ENCODE measurements around the gene STAT3.
A peak's percentile ranks its signal among the peaks of the same experiment; 100 is the strongest.
"Not testable (repeated sequence)": the region's sequence is repeated elsewhere in the genome, so short reads cannot be mapped to it uniquely, and the experiment has no call there.

Gene STAT3

DNA sequence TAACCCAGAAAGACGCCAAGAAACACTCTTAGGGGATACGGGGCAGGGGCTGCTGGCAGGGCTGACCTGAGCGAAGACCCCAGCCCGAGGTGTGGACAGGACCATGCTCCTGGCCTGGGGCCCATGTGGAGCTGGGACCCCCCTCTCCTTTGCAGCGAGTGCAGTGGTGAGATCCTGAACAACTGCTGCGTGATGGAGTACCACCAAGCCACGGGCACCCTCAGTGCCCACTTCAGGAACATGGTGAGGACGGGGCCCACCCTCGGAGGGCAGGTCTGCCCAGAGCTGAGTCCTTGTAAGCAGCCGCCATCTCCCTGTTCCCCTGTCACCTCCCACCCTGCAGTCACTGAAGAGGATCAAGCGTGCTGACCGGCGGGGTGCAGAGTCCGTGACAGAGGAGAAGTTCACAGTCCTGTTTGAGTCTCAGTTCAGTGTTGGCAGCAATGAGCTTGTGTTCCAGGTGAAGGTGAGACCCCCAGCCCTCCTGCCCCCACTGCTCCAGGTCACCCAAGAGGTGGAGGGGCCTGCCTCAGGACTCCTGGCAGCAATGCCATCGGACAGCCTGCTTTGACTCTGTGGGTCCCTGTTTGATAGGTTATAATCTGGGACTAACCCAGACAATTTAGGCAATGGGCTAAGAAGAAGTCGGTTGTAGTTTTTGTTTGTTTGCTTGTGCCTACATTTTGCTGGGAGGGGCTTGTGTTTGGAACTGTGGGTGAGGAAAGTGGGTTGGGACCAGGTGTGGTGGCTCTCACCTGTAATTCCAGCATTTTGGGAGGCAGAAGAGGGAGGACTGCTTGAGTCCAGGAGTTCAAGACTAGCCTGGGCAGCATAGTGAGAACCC lies 83.8 kb downstream of the STAT3 start:
- H3K27ac ChIP-seq (ENCODE audit: insufficient read depth, low read length, poor library complexity, severe bottlenecking), result no peak overlapping the region
- no peaks in the 10 kb centered on the region for H3K4me1 ChIP-seq (ENCODE audit: control insufficient read depth, insufficient read depth, low read length, poor library complexity, severe bottlenecking)
- DNase-seq, result no peak
- H3K27me3 ChIP-seq (replicated peaks; ENCODE audit: control insufficient read depth, insufficient read depth, low read length, poor library complexity, severe bottlenecking), result no peaks in the 10 kb centered on the region
- no peaks in the 10 kb centered on the region for H3K9me3 ChIP-seq (ENCODE audit: control insufficient read depth, low read length)
- no peak overlapping the region for H3K4me3 ChIP-seq (ENCODE audit: insufficient read depth, low read depth, low read length, poor library complexity, severe bottlenecking)
- peaks cover 73% of the 10 kb centered on the region for H3K36me3 ChIP-seq (ENCODE audit: control insufficient read depth, insufficient read depth, low read length)

DNA sequence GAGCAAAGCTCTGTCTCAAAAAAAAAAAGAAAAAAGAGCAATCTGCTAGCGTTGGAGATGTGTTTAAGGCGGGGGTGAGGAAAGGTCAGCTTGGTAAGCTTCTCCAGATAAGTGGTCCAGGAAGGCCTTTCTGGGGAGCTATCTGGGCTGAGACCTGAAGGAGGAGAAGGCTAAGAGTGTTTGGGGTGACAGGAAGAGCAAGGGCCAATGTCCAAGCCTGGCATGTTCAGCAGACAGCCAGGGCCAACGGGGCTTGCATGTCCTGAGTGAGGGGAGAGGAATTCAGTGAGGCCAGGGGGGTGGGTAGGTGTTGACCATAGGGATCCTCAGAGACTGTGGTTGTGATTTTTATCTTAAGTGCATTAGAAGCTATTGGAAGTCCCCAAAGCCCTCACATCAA lies 84.5 kb downstream of the STAT3 start:
- no peak for DNase-seq
- no peaks in the 10 kb centered on the region for H3K4me1 ChIP-seq (ENCODE audit: control insufficient read depth, insufficient read depth, low read length, poor library complexity, severe bottlenecking)
- peaks cover 72% of the 10 kb centered on the region for H3K36me3 ChIP-seq (ENCODE audit: control insufficient read depth, insufficient read depth, low read length)

DNA sequence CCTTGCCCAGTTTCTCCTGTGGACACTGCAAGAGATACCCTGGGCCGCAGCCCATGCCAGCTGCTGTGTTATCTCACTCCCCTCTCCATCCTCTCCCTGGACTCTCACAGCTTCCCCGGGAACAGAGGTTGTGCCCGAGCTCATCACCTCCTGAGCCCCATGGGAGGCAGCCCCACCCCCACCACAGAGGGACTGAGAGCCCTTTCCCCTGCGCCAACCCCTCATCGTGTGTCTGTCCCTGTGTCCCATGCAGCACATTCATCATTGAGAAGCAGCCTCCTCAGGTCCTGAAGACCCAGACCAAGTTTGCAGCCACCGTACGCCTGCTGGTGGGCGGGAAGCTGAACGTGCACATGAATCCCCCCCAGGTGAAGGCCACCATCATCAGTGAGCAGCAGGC lies 87.2 kb downstream of the STAT3 start:
- no peak overlapping the region for H3K27ac ChIP-seq (ENCODE audit: insufficient read depth, low read length, poor library complexity, severe bottlenecking)
- no peak for DNase-seq
- H3K9me3 ChIP-seq (ENCODE audit: control insufficient read depth, low read length), result no peaks in the 10 kb centered on the region
- H3K36me3 ChIP-seq (ENCODE audit: control insufficient read depth, insufficient read depth, low read length), result peaks cover 60% of the 10 kb centered on the region
- no peaks in the 10 kb centered on the region for H3K27me3 ChIP-seq (replicated peaks; ENCODE audit: control insufficient read depth, insufficient read depth, low read length, poor library complexity, severe bottlenecking)
- H3K4me1 ChIP-seq (ENCODE audit: control insufficient read depth, insufficient read depth, low read length, poor library complexity, severe bottlenecking), result no peaks in the 10 kb centered on the region
- H3K4me3 ChIP-seq (ENCODE audit: insufficient read depth, low read depth, low read length, poor library complexity, severe bottlenecking), result no peak overlapping the region

More for the DNA sequence above, 84.5 kb downstream of the STAT3 start:
- H3K9me3 ChIP-seq (ENCODE audit: control insufficient read depth, low read length), result no peaks in the 10 kb centered on the region
- H3K27me3 ChIP-seq (replicated peaks; ENCODE audit: control insufficient read depth, insufficient read depth, low read length, poor library complexity, severe bottlenecking), result no peaks in the 10 kb centered on the region
- no peak overlapping the region for H3K27ac ChIP-seq (ENCODE audit: insufficient read depth, low read length, poor library complexity, severe bottlenecking)
- H3K4me3 ChIP-seq (ENCODE audit: insufficient read depth, low read depth, low read length, poor library complexity, severe bottlenecking), result no peak overlapping the region

DNA sequence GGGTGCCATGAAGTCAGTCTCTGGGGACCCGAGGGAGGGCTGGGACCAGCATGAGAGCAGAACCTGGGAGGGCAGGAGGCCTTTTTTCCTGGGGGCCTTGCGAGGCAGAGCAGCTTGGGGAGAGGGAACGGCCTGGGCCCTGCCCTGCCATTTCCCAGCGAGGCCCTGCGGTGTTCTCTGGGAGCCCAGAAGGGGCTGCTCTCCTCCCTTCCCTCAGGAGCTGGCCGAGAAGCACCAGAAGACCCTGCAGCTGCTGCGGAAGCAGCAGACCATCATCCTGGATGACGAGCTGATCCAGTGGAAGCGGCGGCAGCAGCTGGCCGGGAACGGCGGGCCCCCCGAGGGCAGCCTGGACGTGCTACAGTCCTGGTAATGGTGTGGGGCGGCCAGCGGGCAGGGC lies 88.3 kb downstream of the STAT3 start:
- DNase-seq; H3K9me3 ChIP-seq (ENCODE audit: control insufficient read depth, low read length); H3K4me1 ChIP-seq (ENCODE audit: control insufficient read depth, insufficient read depth, low read length, poor library complexity, severe bottlenecking); H3K27ac ChIP-seq (ENCODE audit: insufficient read depth, low read length, poor library complexity, severe bottlenecking); H3K4me3 ChIP-seq (ENCODE audit: insufficient read depth, low read depth, low read length, poor library complexity, severe bottlenecking); H3K27me3 ChIP-seq (replicated peaks; ENCODE audit: control insufficient read depth, insufficient read depth, low read length, poor library complexity, severe bottlenecking): not testable (repeated sequence)
- H3K36me3 ChIP-seq (ENCODE audit: control insufficient read depth, insufficient read depth, low read length), result peaks cover 71% of the 10 kb centered on the region

DNA sequence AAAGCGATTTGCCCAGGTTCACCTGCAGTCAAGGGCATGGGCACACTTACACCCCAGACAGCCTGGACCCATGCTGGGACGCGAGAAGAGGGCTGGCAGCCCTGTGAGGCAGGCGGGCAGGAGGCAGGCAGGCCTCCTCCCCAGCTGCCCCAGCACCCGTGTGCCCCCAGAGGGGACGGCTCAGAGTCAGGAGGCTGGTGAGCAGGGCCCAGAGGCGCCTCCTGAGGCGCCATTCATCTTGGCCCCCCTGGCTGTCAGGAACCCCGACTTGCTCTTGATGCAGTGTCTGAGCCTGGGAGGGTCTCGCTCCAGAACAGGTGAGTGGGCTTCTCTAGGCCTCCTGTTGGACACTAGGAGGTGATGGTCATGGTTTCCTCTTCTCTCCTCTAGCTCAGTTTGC lies 88.9 kb downstream of the STAT3 start:
- not testable (repeated sequence) for DNase-seq; H3K27me3 ChIP-seq (replicated peaks; ENCODE audit: control insufficient read depth, insufficient read depth, low read length, poor library complexity, severe bottlenecking); H3K9me3 ChIP-seq (ENCODE audit: control insufficient read depth, low read length); H3K27ac ChIP-seq (ENCODE audit: insufficient read depth, low read length, poor library complexity, severe bottlenecking); H3K4me1 ChIP-seq (ENCODE audit: control insufficient read depth, insufficient read depth, low read length, poor library complexity, severe bottlenecking); H3K4me3 ChIP-seq (ENCODE audit: insufficient read depth, low read depth, low read length, poor library complexity, severe bottlenecking)
- H3K36me3 ChIP-seq (ENCODE audit: control insufficient read depth, insufficient read depth, low read length), result peaks cover 72% of the 10 kb centered on the region

DNA sequence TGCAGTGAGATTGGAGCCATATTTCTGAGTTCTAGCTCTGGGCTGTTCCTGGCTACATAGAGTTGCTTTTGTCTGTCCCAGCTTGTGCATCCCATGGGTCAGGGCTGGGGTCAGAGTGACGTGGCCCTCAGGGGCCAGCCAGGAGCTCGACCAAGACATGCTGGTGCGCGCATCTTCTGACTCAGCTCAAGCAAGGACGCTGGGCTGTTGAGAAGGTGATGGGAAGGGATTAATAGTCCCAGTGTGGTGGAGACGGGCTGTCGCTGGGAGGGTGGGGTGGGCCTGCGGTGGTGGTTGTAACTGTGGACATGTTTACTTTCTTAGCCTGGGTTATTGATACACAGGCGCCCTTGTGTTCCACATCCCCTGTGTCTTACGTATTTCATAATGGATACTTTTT lies 90.5 kb downstream of the STAT3 start:
- H3K27ac ChIP-seq (ENCODE audit: insufficient read depth, low read length, poor library complexity, severe bottlenecking); DNase-seq; H3K9me3 ChIP-seq (ENCODE audit: control insufficient read depth, low read length); H3K4me3 ChIP-seq (ENCODE audit: insufficient read depth, low read depth, low read length, poor library complexity, severe bottlenecking); H3K27me3 ChIP-seq (replicated peaks; ENCODE audit: control insufficient read depth, insufficient read depth, low read length, poor library complexity, severe bottlenecking); H3K4me1 ChIP-seq (ENCODE audit: control insufficient read depth, insufficient read depth, low read length, poor library complexity, severe bottlenecking): not testable (repeated sequence)
- H3K36me3 ChIP-seq (ENCODE audit: control insufficient read depth, insufficient read depth, low read length), result peaks cover 60% of the 10 kb centered on the region

DNA sequence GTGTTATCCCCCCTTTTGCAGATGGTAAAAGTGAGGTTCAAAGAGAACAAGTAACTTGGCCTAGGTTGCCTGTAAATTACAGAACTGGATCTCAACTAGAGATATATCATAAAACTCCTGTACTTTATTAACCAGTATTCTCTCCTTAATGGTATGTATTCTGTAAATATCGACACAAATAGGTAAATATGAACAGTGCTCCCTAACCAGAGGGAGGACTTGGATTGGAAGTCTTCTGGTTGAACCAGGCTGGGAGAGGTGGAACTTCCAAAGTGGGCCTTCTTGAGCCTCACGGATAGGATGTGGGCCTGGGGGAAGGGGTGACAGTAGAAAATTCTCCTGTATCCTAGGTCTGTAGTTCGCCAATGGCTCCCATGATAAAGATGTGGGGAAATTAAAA lies 92.2 kb downstream of the STAT3 start:
- Histone ChIP-seq H3K9me3 (ENCODE audit: control insufficient read depth, low read length) (no peaks in the 10 kb centered on the region), H3K27ac (ENCODE audit: insufficient read depth, low read length, poor library complexity, severe bottlenecking) (no peak overlapping the region), H3K4me1 (ENCODE audit: control insufficient read depth, insufficient read depth, low read length, poor library complexity, severe bottlenecking) (no peaks in the 10 kb centered on the region), H3K27me3 (replicated peaks; ENCODE audit: control insufficient read depth, insufficient read depth, low read length, poor library complexity, severe bottlenecking) (no peaks in the 10 kb centered on the region), H3K4me3 (ENCODE audit: insufficient read depth, low read depth, low read length, poor library complexity, severe bottlenecking) (no peak overlapping the region), H3K36me3 (ENCODE audit: control insufficient read depth, insufficient read depth, low read length) (peaks cover 53% of the 10 kb centered on the region)
- no peak for DNase-seq

DNA sequence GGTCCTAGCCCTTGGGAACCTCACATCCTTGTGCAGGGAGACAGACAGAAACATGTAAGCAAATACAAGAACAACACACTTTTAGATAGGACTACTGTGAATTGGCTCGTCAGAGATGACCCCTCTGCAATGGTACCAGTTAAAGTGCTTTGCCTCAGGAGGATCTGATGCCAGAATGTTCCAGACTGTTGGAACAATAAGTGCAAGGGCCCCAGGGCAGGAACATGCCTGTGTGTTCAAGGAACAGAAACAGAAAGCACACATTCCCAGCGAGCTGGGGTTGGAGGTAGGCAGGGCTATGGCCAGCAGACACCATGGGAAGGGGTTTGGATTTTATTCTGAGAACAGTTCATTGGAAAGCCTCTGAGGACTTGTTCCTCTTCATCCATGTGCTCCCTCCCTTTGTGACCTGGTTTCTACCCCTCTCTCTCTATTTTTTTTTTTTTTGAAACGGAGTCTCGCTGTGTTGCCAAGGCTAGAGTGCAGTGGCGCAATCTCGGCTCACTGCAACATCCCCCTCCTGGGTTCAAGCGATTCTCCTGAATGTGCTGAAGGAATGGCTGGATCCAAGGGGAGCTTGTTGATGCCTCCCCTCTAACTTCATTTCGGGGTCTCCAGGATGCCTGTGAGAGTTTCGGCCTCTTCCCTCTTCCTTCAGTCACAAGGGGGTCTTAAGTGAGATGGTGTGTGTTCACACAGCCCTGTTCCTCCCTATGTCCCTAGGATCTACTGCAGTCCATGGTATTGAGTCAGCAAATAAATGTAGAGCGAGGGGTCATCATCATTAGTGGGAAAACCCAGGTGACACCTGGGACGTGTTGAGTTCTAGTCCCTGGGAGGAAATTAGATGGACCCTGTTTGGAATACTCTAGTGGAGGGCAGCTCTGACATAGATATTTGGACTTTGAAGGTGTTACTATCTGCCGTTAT lies 93.5 kb downstream of the STAT3 start:
- DNase-seq, result no peak
- Histone ChIP-seq H3K27me3 (replicated peaks; ENCODE audit: control insufficient read depth, insufficient read depth, low read length, poor library complexity, severe bottlenecking) (no peaks in the 10 kb centered on the region), H3K9me3 (ENCODE audit: control insufficient read depth, low read length) (no peaks in the 10 kb centered on the region), H3K27ac (ENCODE audit: insufficient read depth, low read length, poor library complexity, severe bottlenecking) (no peak overlapping the region), H3K36me3 (ENCODE audit: control insufficient read depth, insufficient read depth, low read length) (peaks cover 49% of the 10 kb centered on the region), H3K4me1 (ENCODE audit: control insufficient read depth, insufficient read depth, low read length, poor library complexity, severe bottlenecking) (peaks cover 5% of the 10 kb centered on the region), H3K4me3 (ENCODE audit: insufficient read depth, low read depth, low read length, poor library complexity, severe bottlenecking) (no peak overlapping the region)

DNA sequence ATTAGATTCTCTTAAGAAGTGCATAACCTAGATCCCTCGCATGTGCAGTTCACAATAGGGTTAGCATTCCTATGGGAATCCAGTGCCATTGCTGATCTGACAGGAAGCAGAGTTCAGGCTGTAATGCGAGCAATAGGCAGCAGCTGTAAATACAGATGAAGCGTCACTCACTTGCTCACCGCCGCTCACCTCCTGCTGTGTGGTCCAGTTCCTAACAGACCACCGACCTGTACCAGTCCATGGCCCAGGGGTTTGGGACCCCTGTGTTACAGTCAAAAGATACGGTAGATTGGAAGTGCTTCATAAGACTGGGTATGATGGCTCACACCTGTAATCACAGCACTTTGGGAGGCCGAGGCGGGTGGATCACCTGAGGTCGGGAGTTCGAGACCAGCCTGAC lies 97.1 kb downstream of the STAT3 start:
- Histone ChIP-seq H3K27me3 (replicated peaks; ENCODE audit: control insufficient read depth, insufficient read depth, low read length, poor library complexity, severe bottlenecking) (no peaks in the 10 kb centered on the region), H3K9me3 (ENCODE audit: control insufficient read depth, low read length) (no peaks in the 10 kb centered on the region), H3K36me3 (ENCODE audit: control insufficient read depth, insufficient read depth, low read length) (peaks cover 29% of the 10 kb centered on the region), H3K4me1 (ENCODE audit: control insufficient read depth, insufficient read depth, low read length, poor library complexity, severe bottlenecking) (peaks cover 30% of the 10 kb centered on the region), H3K27ac (ENCODE audit: insufficient read depth, low read length, poor library complexity, severe bottlenecking) (no peak overlapping the region), H3K4me3 (ENCODE audit: insufficient read depth, low read depth, low read length, poor library complexity, severe bottlenecking) (no peak overlapping the region)
- DNase-seq, result no peak

DNA sequence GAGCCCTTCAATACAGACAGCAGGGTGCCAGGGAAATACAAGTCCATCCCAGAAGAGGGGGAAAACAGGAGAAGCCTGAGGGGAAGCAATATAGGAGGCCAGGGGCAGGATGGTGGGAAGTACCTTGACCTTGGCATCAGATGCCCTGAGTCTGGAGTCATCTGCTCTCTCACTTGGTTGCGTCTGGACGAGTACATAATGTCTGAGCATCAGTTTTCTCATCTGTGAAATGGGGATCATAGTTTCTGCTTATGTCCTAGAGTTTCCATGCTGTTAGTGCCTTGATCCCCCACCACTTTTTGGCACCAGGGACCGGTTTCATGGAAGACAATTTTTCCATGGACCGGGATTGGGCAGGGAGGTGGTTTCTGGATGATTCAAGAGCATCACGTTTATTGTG lies 97.7 kb downstream of the STAT3 start:
- H3K36me3 ChIP-seq (ENCODE audit: control insufficient read depth, insufficient read depth, low read length), result peaks cover 23% of the 10 kb centered on the region
- H3K4me3 ChIP-seq (ENCODE audit: insufficient read depth, low read depth, low read length, poor library complexity, severe bottlenecking), result no peak overlapping the region
- H3K27ac ChIP-seq (ENCODE audit: insufficient read depth, low read length, poor library complexity, severe bottlenecking), result peak overlapping the region; percentile 88
- no peak for DNase-seq
- no peaks in the 10 kb centered on the region for H3K9me3 ChIP-seq (ENCODE audit: control insufficient read depth, low read length)
- H3K27me3 ChIP-seq (replicated peaks; ENCODE audit: control insufficient read depth, insufficient read depth, low read length, poor library complexity, severe bottlenecking), result no peaks in the 10 kb centered on the region
- peaks cover 30% of the 10 kb centered on the region for H3K4me1 ChIP-seq (ENCODE audit: control insufficient read depth, insufficient read depth, low read length, poor library complexity, severe bottlenecking)

All from effector memory CD4-positive, alpha-beta T cell (primary cell).